ENCODE measurements around the gene SIK3.

The SIK3 gene

DNA sequence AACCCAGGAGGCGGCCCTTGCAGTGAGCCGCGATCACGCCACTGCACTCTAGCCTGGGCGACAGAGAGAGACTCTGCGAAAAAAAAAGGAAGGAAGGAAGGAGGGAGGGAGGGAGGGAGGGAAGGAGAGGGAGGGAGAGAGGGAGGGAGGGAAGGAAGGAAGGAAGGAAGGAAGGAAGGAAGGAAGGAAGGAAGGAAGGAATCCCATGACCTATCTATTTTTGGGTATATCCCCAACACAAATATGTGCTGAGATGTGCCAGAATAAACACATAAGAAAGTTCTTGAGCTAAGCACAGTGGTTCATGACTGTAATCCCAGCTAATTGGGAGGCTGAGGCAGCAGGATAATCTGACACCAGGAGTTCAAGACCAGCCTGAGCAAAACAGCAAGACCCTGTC, 82.0 kb downstream of the SIK3 start:
- H3K4me3 ChIP-seq (ENCODE audit: low read depth, low read length): no peak overlapping the region
- no peak for TF ChIP-seq CTCF (conservative IDR thresholded peaks at IDR 0.05; ENCODE audit: low read depth, low read length)
- no peak for DNase-seq (ENCODE audit: low read depth)

GRCh38 chr11:117011541-117011898, 86.7 kb downstream of the SIK3 start:
- TF ChIP-seq CTCF (conservative IDR thresholded peaks at IDR 0.05; ENCODE audit: low read depth, low read length): no peak
- peak; percentile 65 for DNase-seq (ENCODE audit: low read depth)
- H3K4me3 ChIP-seq (ENCODE audit: low read depth, low read length): no peak overlapping the region

DNA sequence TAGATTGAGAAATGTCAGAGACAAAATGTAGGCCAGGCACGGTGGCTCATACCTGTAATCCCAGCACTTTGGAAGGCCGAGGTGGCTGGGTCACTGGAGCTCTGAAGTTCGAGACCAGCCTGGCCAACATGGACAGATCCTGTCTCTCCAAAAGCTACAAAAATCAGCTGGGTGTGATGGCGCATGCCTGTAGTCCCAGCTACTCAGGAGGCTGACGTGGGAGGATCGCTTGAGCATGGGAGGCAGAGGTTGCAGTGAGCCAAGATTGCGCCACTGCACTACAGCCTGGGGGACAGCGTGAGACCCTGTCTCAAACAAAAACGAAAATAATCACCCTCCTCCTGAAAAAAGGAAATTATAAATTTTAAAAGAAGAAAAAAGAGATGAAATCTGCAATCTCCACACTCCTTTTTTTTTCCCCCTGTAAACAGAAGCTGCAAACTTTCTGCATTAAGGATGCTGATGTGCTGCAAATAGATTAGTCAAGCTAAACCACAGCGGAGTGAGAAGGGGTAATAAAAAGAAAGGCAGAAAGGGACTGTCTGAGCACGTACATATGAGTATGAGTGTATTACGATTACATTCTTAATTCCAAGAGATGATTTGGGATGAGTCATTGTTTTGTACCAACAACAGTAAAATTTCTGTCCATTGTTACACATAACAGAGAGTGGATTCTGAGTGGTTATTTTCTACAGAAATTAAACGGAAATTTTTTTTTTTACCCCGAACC, 87.3 kb downstream of the SIK3 start:
- peak; percentile 85 for DNase-seq (ENCODE audit: low read depth)
- no peak for TF ChIP-seq CTCF (conservative IDR thresholded peaks at IDR 0.05; ENCODE audit: low read depth, low read length)
- H3K4me3 ChIP-seq (ENCODE audit: low read depth, low read length): no peak overlapping the region

DNA sequence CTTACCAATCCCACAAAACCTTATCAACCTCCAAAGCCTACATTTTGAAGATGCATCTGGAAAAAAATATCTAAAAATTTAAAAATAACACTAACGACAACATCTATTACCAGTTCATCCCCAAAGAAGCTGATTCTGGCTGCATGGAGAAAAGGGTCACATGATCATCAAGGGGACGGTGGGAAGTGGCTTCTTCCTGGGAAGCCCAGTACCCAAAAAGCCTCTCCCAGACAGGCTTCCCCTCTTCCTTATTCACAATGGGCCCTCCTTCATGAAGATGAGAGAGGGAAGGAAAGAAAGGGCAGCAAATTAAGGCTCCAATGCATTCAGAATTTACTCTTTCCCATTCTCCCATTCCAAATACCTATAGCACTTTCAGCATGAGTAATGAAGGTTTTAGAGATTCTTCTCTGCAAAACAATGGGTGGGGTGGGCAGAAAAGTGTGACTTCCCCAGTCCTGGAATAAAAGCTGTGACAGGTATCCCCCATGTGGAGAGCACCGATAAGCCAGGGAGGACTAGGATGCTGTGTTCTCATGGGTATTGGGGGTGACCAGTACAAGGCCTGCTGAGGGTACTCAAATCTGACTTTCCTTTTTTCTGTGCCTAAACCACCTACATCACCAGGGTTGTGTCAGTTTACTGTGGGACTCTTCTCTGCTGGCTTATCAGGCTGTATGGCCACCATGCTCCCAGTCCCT, 88.2 kb downstream of the SIK3 start:
- no peak for TF ChIP-seq CTCF (conservative IDR thresholded peaks at IDR 0.05; ENCODE audit: low read depth, low read length)
- H3K4me3 ChIP-seq (ENCODE audit: low read depth, low read length): no peak overlapping the region
- DNase-seq (ENCODE audit: low read depth): no peak

DNA sequence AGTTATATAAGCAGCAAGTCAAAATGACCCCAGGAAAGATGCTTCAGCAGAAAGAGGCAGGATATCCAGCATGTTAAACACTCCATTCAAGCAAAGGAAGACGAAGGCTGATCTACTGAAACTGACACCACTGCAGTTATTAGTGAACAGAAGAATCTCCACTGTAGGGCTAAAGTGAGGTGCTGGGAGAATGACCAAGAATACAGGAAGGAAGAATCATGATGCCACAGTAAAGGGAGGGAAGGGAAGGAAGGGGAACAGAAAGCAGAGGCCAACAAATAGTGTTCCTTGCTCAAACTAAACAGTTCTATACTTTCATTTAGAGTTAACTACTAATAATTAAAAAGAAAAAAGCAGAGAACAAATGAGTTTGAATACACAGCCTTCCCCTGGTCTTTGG, 92.5 kb downstream of the SIK3 start:
- no peak overlapping the region for H3K4me3 ChIP-seq (ENCODE audit: low read depth, low read length)
- no peak for DNase-seq (ENCODE audit: low read depth)
- TF ChIP-seq CTCF (conservative IDR thresholded peaks at IDR 0.05; ENCODE audit: low read depth, low read length): no peak

DNA sequence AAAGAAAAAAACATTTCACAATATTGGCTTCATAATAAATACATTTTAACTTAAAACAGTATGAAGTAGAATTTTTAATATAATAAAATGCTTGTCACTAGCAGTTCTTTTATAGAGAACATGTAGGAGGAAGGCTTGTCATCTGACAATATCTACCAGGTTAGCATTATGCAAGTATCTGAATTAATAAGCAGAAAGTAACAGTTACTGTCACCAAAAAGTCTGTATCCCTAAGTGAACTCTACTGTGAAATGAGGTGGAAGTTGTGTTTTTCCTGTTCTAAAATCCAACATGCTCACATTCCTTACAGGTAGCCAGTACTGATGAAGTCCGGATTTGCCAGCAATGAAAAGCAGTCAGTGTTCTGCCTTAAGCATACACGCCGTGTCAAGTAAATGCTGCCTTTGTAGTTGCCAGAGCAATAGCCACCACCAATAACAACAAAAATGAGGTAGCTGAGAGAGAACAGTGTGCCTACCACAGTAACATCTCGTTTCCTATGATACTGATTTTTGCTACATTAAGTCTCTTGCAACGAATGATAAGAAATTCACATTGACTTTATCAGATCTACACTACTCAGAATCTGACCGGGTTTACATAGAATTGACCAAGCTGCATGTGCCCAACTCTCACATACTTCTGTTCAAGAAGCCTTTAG, 95.5 kb downstream of the SIK3 start:
- no peak for DNase-seq (ENCODE audit: low read depth)
- no peak overlapping the region for H3K4me3 ChIP-seq (ENCODE audit: low read depth, low read length)
- no peak for TF ChIP-seq CTCF (conservative IDR thresholded peaks at IDR 0.05; ENCODE audit: low read depth, low read length)
